HUES48 (cell line): ENCODE data around the gene ZFHX3.

Source experiments
- H3K27ac ChIP-seq: one replicate; pipeline ENCODE4 v1.7.0; 2013; ENCODE audit warnings: low read depth, low read length, inconsistent platforms
- H3K27me3 ChIP-seq: 2 replicates; pipeline ENCODE4 v1.6.1; 2013; ENCODE audit warnings: mild to moderate bottlenecking, low read length; ENCODE audit not compliant: control insufficient read depth, insufficient read depth
- H3K36me3 ChIP-seq: 2 replicates; pipeline ENCODE4 v1.6.1; 2013; ENCODE audit warnings: low read length; ENCODE audit not compliant: control insufficient read depth, insufficient read depth
- H3K4me1 ChIP-seq: 2 replicates; pipeline ENCODE4 v1.6.1; 2013; ENCODE audit warnings: mild to moderate bottlenecking, low read length; ENCODE audit not compliant: control insufficient read depth, insufficient read depth
- H3K4me3 ChIP-seq: 2 replicates; pipeline ENCODE4 v1.5.1; 2013; ENCODE audit warnings: mild to moderate bottlenecking, low read depth, low read length
- H3K9ac ChIP-seq: 2 replicates; pipeline ENCODE4 v1.6.1; 2013; ENCODE audit warnings: mild to moderate bottlenecking, low read depth, low read length, moderate library complexity
- H3K9me3 ChIP-seq: 2 replicates; pipeline ENCODE4 v1.6.1; 2013; ENCODE audit warnings: low read length; ENCODE audit not compliant: control insufficient read depth, insufficient read depth

ZFHX3 gene

GRCh38 chr16:73032541-73033270 lies 15.2 kb downstream of the ZFHX3 start:
- H3K27ac ChIP-seq = no peak overlapping the region
- H3K27me3 ChIP-seq = peaks cover 95% of the 10 kb centered on the region
- H3K36me3 ChIP-seq = no peaks in the 10 kb centered on the region
- H3K9me3 ChIP-seq = no peaks in the 10 kb centered on the region
- no peak overlapping the region for H3K4me3 ChIP-seq
- peaks cover 60% of the 10 kb centered on the region for H3K4me1 ChIP-seq
- H3K9ac ChIP-seq = no peak overlapping the region

DNA sequence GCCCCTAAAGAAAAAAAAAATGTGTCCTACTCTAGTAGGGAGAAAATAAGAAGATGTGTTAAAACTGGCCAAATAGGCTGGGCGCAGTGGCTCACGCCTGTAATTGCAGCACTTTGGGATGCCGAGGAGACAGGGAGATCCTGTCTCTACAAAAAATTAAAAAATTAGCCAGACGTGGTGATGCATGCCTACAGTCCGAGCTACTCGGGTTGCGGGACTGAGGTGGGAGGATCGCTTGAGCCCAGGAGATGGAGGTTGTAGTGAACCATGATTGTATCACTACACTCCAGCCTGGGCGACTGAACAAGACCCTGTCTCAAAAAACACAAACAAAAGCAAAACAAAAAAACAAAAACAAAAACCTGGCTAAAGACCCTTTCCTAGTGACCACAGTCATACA lies 15.9 kb downstream of the ZFHX3 start:
- Histone ChIP-seq H3K4me1 (peaks cover 53% of the 10 kb centered on the region), H3K36me3 (no peaks in the 10 kb centered on the region), H3K9me3 (no peaks in the 10 kb centered on the region), H3K27me3 (peaks cover 95% of the 10 kb centered on the region), H3K9ac (no peak overlapping the region), H3K27ac (no peak overlapping the region), H3K4me3 (no peak overlapping the region)

DNA sequence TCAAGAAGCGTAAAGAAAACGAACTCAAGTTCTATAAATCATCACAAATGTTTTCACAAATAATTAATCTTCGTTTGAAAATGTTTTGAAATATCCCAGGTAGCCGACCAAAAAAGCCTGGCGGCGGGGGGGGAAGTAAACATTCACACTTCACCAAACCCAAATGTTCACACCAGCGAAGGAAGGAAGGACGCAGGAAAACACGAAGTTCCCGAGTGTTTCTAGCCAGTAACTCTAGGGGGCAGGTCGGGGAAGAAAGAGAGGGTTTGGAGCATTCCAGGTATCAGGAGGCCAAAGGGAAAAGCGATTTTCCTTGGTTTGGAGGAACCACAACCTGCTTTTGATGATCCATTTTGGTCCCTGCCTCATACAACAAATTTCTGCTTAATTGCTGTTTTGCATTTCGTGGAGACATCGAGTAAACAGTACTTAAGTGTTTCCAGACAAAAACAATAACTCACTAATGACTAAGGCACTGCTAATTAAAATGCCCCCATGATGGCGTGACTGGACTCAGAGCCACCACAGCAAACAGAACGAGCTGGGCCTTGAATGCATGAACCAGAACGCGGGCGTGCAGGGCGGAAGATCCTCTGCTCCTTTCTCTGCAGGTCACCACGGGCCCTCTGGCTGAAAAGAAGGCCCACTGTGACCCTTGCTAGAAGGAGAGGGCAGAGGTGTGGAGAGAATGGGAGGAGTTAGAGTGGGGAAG lies 16.6 kb downstream of the ZFHX3 start:
- Histone ChIP-seq H3K4me1 (peaks cover 49% of the 10 kb centered on the region), H3K27me3 (peaks cover 94% of the 10 kb centered on the region), H3K27ac (no peak overlapping the region), H3K9me3 (no peaks in the 10 kb centered on the region), H3K4me3 (no peak overlapping the region), H3K9ac (no peak overlapping the region), H3K36me3 (no peaks in the 10 kb centered on the region)

DNA sequence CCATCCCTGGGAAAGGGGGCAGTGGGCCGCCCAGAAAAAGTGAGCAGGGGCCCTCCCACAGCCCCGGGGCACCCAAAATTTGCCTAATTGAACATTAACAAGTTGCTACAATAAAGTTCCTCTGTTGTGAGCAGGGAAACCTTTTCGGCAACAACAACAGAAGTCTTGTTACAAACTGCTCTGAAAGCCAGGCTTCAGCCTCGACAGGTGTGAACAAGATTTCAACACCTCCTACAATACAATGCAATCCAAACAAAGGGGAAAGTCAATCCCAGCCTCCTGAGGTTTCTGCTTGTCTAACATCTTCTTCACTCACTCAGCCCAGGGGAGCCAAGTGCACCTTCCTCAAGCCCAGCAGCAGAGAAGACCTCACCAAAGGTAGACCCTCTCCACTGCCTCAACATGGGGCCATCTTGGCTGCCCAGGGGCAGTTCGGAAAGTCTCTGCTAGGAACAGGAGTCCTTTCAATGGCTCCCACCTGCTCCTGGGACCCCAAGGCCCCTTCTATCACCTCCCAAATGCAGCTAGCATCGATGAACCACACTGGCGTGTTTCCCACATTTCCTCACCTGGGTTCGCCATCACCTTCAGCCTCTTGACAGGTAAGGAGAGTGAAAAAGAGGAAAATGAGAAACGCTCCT lies 19.1 kb downstream of the ZFHX3 start:
- no peak overlapping the region for H3K9ac ChIP-seq
- H3K4me1 ChIP-seq = peaks cover 24% of the 10 kb centered on the region
- H3K27me3 ChIP-seq = peaks cover 90% of the 10 kb centered on the region
- H3K27ac ChIP-seq = no peak overlapping the region
- H3K36me3 ChIP-seq = no peaks in the 10 kb centered on the region
- no peak overlapping the region for H3K4me3 ChIP-seq
- no peaks in the 10 kb centered on the region for H3K9me3 ChIP-seq

- H3K27me3 ChIP-seq = peaks cover 92% of the 10 kb centered on the region
- no peak overlapping the region for H3K27ac ChIP-seq
Measured at GRCh38 chr16:73028263-73028662, 19.7 kb downstream of the ZFHX3 start.

GRCh38 chr16:73027685-73028111 lies 20.2 kb downstream of the ZFHX3 start:
- Histone ChIP-seq H3K4me1 (peaks cover 17% of the 10 kb centered on the region; the same call in 1 of the 2 replicates), H3K36me3 (no peaks in the 10 kb centered on the region)

More at GRCh38 chr16:73028263-73028662, 19.7 kb downstream of the ZFHX3 start:
- Histone ChIP-seq H3K4me1 (peaks cover 20% of the 10 kb centered on the region), H3K36me3 (no peaks in the 10 kb centered on the region), H3K9ac (no peak overlapping the region), H3K4me3 (no peak overlapping the region), H3K9me3 (no peaks in the 10 kb centered on the region)

GRCh38 chr16:73026754-73027684 lies 20.9 kb downstream of the ZFHX3 start:
- Histone ChIP-seq H3K27me3 (peaks cover 85% of the 10 kb centered on the region), H3K4me1 (0 out of 2 replicates have a peak, but pooled peaks cover 12% of the 10 kb centered on the region), H3K4me3 (no peak overlapping the region), H3K9me3 (no peaks in the 10 kb centered on the region), H3K27ac (no peak overlapping the region), H3K36me3 (no peaks in the 10 kb centered on the region), H3K9ac (no peak overlapping the region)

More at GRCh38 chr16:73027685-73028111, 20.2 kb downstream of the ZFHX3 start:
- H3K9me3 ChIP-seq = no peaks in the 10 kb centered on the region
- no peak overlapping the region for H3K27ac ChIP-seq
- H3K27me3 ChIP-seq = peaks cover 91% of the 10 kb centered on the region
- H3K4me3 ChIP-seq = no peak overlapping the region
- no peak overlapping the region for H3K9ac ChIP-seq

GRCh38 chr16:73025856-73026210 lies 22.1 kb downstream of the ZFHX3 start:
- Histone ChIP-seq H3K4me1 (0 out of 2 replicates have a peak, but pooled peaks cover 5% of the 10 kb centered on the region), H3K9me3 (no peaks in the 10 kb centered on the region), H3K27ac (no peak overlapping the region), H3K27me3 (peaks cover 73% of the 10 kb centered on the region), H3K9ac (no peak overlapping the region), H3K36me3 (no peaks in the 10 kb centered on the region), H3K4me3 (no peak overlapping the region)

DNA sequence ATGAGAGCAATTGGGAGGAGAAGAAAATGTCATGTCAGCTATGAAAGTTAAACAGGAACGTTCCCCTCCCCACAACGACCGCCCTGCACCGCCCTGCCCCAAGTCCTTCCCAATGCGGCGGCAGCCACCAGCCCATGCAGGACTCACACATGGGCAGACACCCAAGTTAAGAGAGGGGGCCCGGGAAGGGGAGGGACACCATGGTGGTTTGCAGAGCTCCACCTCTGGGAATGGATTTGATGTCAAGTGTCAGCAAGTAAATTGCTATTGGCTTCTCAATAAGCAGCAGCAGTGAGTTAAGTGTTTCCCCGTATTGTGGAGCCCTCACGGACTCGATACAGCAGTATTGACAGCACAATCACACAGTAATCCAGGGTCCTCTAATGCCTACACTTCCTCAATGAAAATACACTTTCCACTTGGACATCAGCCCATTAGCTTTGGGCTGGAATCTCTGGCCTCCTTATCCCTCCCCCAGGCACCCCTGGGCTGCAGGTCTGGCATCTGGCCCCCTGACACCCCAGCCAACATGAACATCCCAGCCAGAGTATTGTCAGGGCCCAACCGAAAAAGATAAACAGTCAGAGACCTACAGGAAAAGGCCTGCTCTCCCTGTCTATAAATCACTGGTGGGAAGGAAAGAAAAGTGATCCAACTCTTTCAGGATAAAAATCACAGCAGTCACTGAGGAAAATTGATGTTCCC lies 22.6 kb downstream of the ZFHX3 start:
- Histone ChIP-seq H3K9me3 (no peaks in the 10 kb centered on the region), H3K4me1 (peaks cover 7% of the 10 kb centered on the region), H3K9ac (no peak overlapping the region), H3K4me3 (no peak overlapping the region), H3K36me3 (no peaks in the 10 kb centered on the region), H3K27ac (no peak overlapping the region), H3K27me3 (peaks cover 68% of the 10 kb centered on the region)

- no peaks in the 10 kb centered on the region for H3K36me3 ChIP-seq
- H3K27me3 ChIP-seq = peaks cover 61% of the 10 kb centered on the region
- H3K4me1 ChIP-seq = peaks cover 7% of the 10 kb centered on the region
- H3K27ac ChIP-seq = no peak overlapping the region
- no peak overlapping the region for H3K9ac ChIP-seq
- no peak overlapping the region for H3K4me3 ChIP-seq
- H3K9me3 ChIP-seq = no peaks in the 10 kb centered on the region
Measured at GRCh38 chr16:73024571-73025105, 23.3 kb downstream of the ZFHX3 start.
